BLaER1 treated with 17β-estradiol and CSF1 and Interleukin-3, amounts not matched to agents 10 nM and 100 nM (cell line): Measurements from ENCODE around the gene FAM43B.
A peak's percentile ranks its signal among the peaks of the same experiment; 100 is the strongest.

Source experiments
- H3K27ac ChIP-seq, 11 experiments: shearing (Covaris generic); formaldehyde crosslinking; 2 replicates each; pipeline ENCODE4 v1.8.1; 2022
- H3K27me3 ChIP-seq, 11 experiments: shearing (Covaris generic); formaldehyde crosslinking; 2 replicates each; pipeline ENCODE4 v1.8.1; 2022
- H3K36me3 ChIP-seq, 11 experiments: shearing (Covaris generic); formaldehyde crosslinking; 2 replicates each; pipeline ENCODE4 v1.8.1; 2022
- H3K4me1 ChIP-seq, 10 experiments: shearing (Covaris generic); formaldehyde crosslinking; 2 replicates each; pipeline ENCODE4 v1.8.1; 2022
- H3K4me2 ChIP-seq, 11 experiments: shearing (Covaris generic); formaldehyde crosslinking; 2 replicates each; pipeline ENCODE4 v1.8.1; 2022
- H3K4me3 ChIP-seq, 10 experiments: shearing (Covaris generic); formaldehyde crosslinking; 2 replicates each; pipeline ENCODE4 v1.8.1; 2022
- H3K9ac ChIP-seq, 11 experiments: shearing (Covaris generic); formaldehyde crosslinking; 2 replicates each; pipeline ENCODE4 v1.8.1; 2022
- H3K9me3 ChIP-seq, 11 experiments: shearing (Covaris generic); formaldehyde crosslinking; replicated peaks in 1 of 11; 2 replicates each; pipeline ENCODE4 v1.8.1; 2022
- H4K20me1 ChIP-seq, 11 experiments: shearing (Covaris generic); formaldehyde crosslinking; 2 replicates each; pipeline ENCODE4 v1.8.1; 2022
- Cebpa-rat ChIP-seq, 11 experiments: shearing (Covaris generic); IDR thresholded peaks; 2 replicates each; pipeline ENCODE4 v1.8.1; 2022

Gene FAM43B

GRCh38 chr1:20569523-20570098, 17.2 kb downstream of the FAM43B start:
- Histone ChIP-seq H3K4me2 (no peak overlapping the region), H3K4me3 (no peak overlapping the region), H3K27ac (no peak overlapping the region), H3K9me3 (peaks cover 5 to 17% (median 9%) of the 10 kb centered on the region in 11 experiments; a peak in 17 of 22 replicates), H3K36me3 (no peaks in the 10 kb centered on the region), H3K9ac (no peak overlapping the region), H3K4me1 (peaks cover 4 to 24% (median 20%) of the 10 kb centered on the region in 10 experiments; a peak in 17 of 20 replicates), H4K20me1 (no peaks in the 10 kb centered on the region), H3K27me3 (no peaks in the 10 kb centered on the region)
- no peak for TF ChIP-seq Cebpa-rat (IDR thresholded peaks at IDR 0.05)

- Histone ChIP-seq H3K4me3 (no peak overlapping the region), H3K9ac (no peak overlapping the region), H3K4me2 (no peak overlapping the region), H3K27ac (no peak overlapping the region), H3K36me3 (no peaks in the 10 kb centered on the region), H3K27me3 (no peaks in the 10 kb centered on the region), H3K4me1 (peaks cover 4 to 15% (median 12%) of the 10 kb centered on the region in 10 experiments; a peak in 17 of 20 replicates), H4K20me1 (no peaks in the 10 kb centered on the region), H3K9me3 (peaks cover 5 to 17% (median 9%) of the 10 kb centered on the region in 11 experiments; a peak in 17 of 22 replicates)
- TF ChIP-seq Cebpa-rat (IDR thresholded peaks at IDR 0.05): no peak
Observed at GRCh38 chr1:20571427-20571826, 19.1 kb downstream of the FAM43B start.

GRCh38 chr1:20573987-20574386, 21.6 kb downstream of the FAM43B start:
- no peaks in the 10 kb centered on the region for H3K27me3 ChIP-seq
- peaks cover 5 to 17% (median 9%) of the 10 kb centered on the region in 11 experiments; a peak in 17 of 22 replicates for H3K9me3 ChIP-seq
- TF ChIP-seq Cebpa-rat (IDR thresholded peaks at IDR 0.05): no peak
- no peak overlapping the region for H3K4me3 ChIP-seq
- no peak overlapping the region for H3K27ac ChIP-seq
- no peaks in the 10 kb centered on the region for H4K20me1 ChIP-seq
- peaks cover 4 to 15% (median 12%) of the 10 kb centered on the region in 10 experiments; a peak in 17 of 20 replicates for H3K4me1 ChIP-seq
- H3K9ac ChIP-seq: no peak overlapping the region
- no peaks in the 10 kb centered on the region for H3K36me3 ChIP-seq
- peak overlapping the region in 10 of 11 experiments; percentile 19 to 71 (median 46); a peak in 17 of 22 replicates for H3K4me2 ChIP-seq

- no peaks in the 10 kb centered on the region for H3K27me3 ChIP-seq
- H3K9ac ChIP-seq: no peak overlapping the region
- TF ChIP-seq Cebpa-rat (IDR thresholded peaks at IDR 0.05): no peak
- no peaks in the 10 kb centered on the region for H4K20me1 ChIP-seq
- H3K4me1 ChIP-seq: peaks cover 4 to 15% (median 12%) of the 10 kb centered on the region in 10 experiments; a peak in 17 of 20 replicates
- no peaks in the 10 kb centered on the region for H3K36me3 ChIP-seq
- no peak overlapping the region for H3K27ac ChIP-seq
- H3K9me3 ChIP-seq: peaks cover 5 to 17% (median 9%) of the 10 kb centered on the region in 11 experiments; a peak in 17 of 22 replicates
- H3K4me3 ChIP-seq: no peak overlapping the region
- H3K4me2 ChIP-seq: peak overlapping the region in 10 of 11 experiments; percentile 19 to 71 (median 46); a peak in 14 of 22 replicates
Observed at GRCh38 chr1:20574686-20575540, 22.5 kb downstream of the FAM43B start.

GRCh38 chr1:20575541-20576336, 23.4 kb downstream of the FAM43B start:
- no peaks in the 10 kb centered on the region for H4K20me1 ChIP-seq
- no peaks in the 10 kb centered on the region for H3K36me3 ChIP-seq
- no peak overlapping the region for H3K27ac ChIP-seq
- no peak overlapping the region for H3K9ac ChIP-seq
- no peak overlapping the region for H3K4me3 ChIP-seq
- no peaks in the 10 kb centered on the region for H3K27me3 ChIP-seq
- H3K4me1 ChIP-seq: peaks cover 4 to 15% (median 12%) of the 10 kb centered on the region in 10 experiments; a peak in 17 of 20 replicates
- H3K4me2 ChIP-seq: no peak overlapping the region
- peaks cover 5 to 14% (median 9%) of the 10 kb centered on the region in 11 experiments; a peak in 17 of 22 replicates for H3K9me3 ChIP-seq
- TF ChIP-seq Cebpa-rat (IDR thresholded peaks at IDR 0.05): no peak

GRCh38 chr1:20578062-20578461, 25.7 kb downstream of the FAM43B start:
- H3K9ac ChIP-seq: no peak overlapping the region
- H3K4me1 ChIP-seq: peaks cover 4 to 15% (median 12%) of the 10 kb centered on the region in 10 experiments; a peak in 17 of 20 replicates
- no peak overlapping the region for H3K27ac ChIP-seq
- H3K4me3 ChIP-seq: no peak overlapping the region
- no peak for TF ChIP-seq Cebpa-rat (IDR thresholded peaks at IDR 0.05)
- H3K4me2 ChIP-seq: no peak overlapping the region
- no peaks in the 10 kb centered on the region for H3K36me3 ChIP-seq
- no peaks in the 10 kb centered on the region for H3K9me3 ChIP-seq
- H3K27me3 ChIP-seq: no peaks in the 10 kb centered on the region
- H4K20me1 ChIP-seq: no peaks in the 10 kb centered on the region

- H3K9me3 ChIP-seq: no peaks in the 10 kb centered on the region
- no peak overlapping the region for H3K27ac ChIP-seq
- no peak for TF ChIP-seq Cebpa-rat (IDR thresholded peaks at IDR 0.05)
- no peak overlapping the region for H3K4me2 ChIP-seq
- no peaks in the 10 kb centered on the region for H3K27me3 ChIP-seq
- H3K4me1 ChIP-seq: peaks cover 4 to 10% (median 8%) of the 10 kb centered on the region in 10 experiments; a peak in 17 of 20 replicates
- H3K9ac ChIP-seq: no peak overlapping the region
- no peaks in the 10 kb centered on the region for H3K36me3 ChIP-seq
- no peak overlapping the region for H3K4me3 ChIP-seq
- H4K20me1 ChIP-seq: no peaks in the 10 kb centered on the region
Observed at GRCh38 chr1:20578721-20579395, 26.5 kb downstream of the FAM43B start.

GRCh38 chr1:20584890-20585289, 32.5 kb downstream of the FAM43B start:
- H4K20me1 ChIP-seq: no peaks in the 10 kb centered on the region
- H3K36me3 ChIP-seq: no peaks in the 10 kb centered on the region
- H3K9me3 ChIP-seq: no peaks in the 10 kb centered on the region
- peak overlapping the region in 2 of 11 experiments; percentile 18 to 24; a peak in 1 of 22 replicates for H3K4me2 ChIP-seq
- TF ChIP-seq Cebpa-rat (IDR thresholded peaks at IDR 0.05): no peak
- H3K4me1 ChIP-seq: peaks cover 0 to 24% (median 11%) of the 10 kb centered on the region in 10 experiments; a peak in 11 of 20 replicates
- H3K27ac ChIP-seq: no peak overlapping the region
- no peak overlapping the region for H3K9ac ChIP-seq
- H3K4me3 ChIP-seq: no peak overlapping the region
- peaks cover 0 to 16% (median 10%) of the 10 kb centered on the region in 11 experiments; a peak in 12 of 22 replicates for H3K27me3 ChIP-seq
